Upper lobe of right lung (tissue), 1 donor: ENCODE measurements around the gene KRT74. TPM values are rescaled to one million over a fixed set of nuclear protein-coding genes. Genes with fewer than 3 reads are reported as not detected.
A peak's percentile ranks its signal among the peaks of the same experiment; 100 is the strongest.

Source experiments
- ATAC-seq: fragments of 200-7000 bp; cut with Tn5 transposase; one replicate; pipeline ENCODE4 v1.9.1; 2020; ENCODE audit warnings: mild to moderate bottlenecking, moderate library complexity
- DNase-seq: peaks from one replicate; pipeline ENCODE4 v3.0.0-alpha.2; 2020
- H3K27ac ChIP-seq: fragments of 200-600 bp; one replicate; pipeline ENCODE4 v1.8.0; 2022
- H3K27me3 ChIP-seq: fragments of 200-600 bp; one replicate; pipeline ENCODE4 v1.8.0; 2022; ENCODE audit warnings: mild to moderate bottlenecking
- H3K36me3 ChIP-seq: fragments of 200-600 bp; one replicate; pipeline ENCODE4 v1.8.0; 2022
- H3K4me1 ChIP-seq: fragments of 200-600 bp; one replicate; pipeline ENCODE4 v1.8.0; 2022
- H3K4me3 ChIP-seq: fragments of 200-600 bp; one replicate; pipeline ENCODE4 v1.8.0; 2022; ENCODE audit warnings: mild to moderate bottlenecking
- H3K9me3 ChIP-seq: fragments of 200-600 bp; one replicate; pipeline ENCODE4 v1.8.0; 2022
- intact Hi-C: fragments of 100-400 bp; cut with DNase I; formaldehyde crosslinking; loops from one replicate; pipeline ENCODE4 v1.11.0; 2022
- total RNA-seq: library from RNA; stranded (reverse); fragmentation: NEBNext Ultra II Directional; extraction: Animal tissue kit (Norgen Biotek cat#: 25700); gene quantifications from one replicate; pipeline ENCODE4 v1.2.1, GENCODE V29; 2021
- TF ChIP-seq, protein P1 (sequence below): fragments of 200-600 bp; IDR thresholded peaks from one replicate; pipeline ENCODE4 v1.8.0; 2022; ENCODE audit warnings: antibody characterized with exemption
- donor health status: DM: no; HTN: yes; CAD: no; lungs with severe emphysema.

The KRT74 gene
- total RNA-seq, 1 donor from 2014 or later = not detected

DNA sequence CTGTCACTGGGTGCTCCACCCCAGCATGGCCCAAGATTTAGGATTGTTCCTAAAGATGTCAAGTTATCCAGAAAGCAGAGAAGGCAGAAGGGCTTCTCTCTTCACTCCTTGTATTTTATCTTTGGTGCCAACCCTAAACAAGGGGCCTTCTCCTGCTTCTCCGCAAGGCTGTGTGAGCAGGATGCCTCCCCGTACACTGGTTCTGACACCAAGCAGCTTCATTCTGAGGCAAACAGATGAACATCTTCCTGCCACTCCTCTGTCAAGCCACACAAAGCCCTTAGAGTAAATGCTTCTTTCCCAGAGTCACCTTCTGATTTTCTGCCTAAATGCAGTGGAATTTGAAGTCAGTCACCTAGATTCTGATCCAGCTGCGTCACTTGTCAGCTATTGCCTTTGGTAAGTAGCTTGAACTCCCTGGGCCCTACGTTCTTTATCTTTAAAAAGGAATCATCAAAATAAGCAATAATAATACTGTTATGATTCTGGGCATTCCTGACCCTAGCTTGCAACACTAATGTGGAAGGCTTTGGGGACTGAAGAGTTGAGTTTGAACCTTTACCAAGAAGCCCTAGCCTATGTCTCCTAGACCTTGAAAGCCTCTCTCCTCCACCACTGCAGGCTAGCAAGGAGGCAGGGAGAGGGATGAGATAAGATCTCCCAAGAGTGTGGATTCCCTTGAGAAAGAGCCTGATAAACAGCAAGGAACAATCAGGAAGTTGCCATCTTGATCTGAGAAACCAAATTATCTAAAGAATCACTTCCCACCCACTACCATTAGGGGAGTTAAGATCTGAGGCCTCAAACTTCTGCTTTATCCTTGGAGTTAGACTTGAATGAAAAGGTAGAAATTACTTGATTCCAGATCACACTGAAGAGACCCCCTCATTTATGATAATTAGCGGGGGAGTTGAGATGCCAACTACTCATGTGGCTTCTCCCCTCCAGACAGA, 39.1 kb upstream of the KRT74 start:
- DNase-seq = no peak
- Histone ChIP-seq H3K36me3 (no peaks in the 10 kb centered on the region), H3K4me1 (no peaks in the 10 kb centered on the region), H3K27me3 (peaks cover 17% of the 10 kb centered on the region), H3K4me3 (no peak overlapping the region), H3K9me3 (no peaks in the 10 kb centered on the region), H3K27ac (no peak overlapping the region)
- ATAC-seq = no peak
- intact Hi-C loops = no loop called here
- TF ChIP-seq, protein P1, sequence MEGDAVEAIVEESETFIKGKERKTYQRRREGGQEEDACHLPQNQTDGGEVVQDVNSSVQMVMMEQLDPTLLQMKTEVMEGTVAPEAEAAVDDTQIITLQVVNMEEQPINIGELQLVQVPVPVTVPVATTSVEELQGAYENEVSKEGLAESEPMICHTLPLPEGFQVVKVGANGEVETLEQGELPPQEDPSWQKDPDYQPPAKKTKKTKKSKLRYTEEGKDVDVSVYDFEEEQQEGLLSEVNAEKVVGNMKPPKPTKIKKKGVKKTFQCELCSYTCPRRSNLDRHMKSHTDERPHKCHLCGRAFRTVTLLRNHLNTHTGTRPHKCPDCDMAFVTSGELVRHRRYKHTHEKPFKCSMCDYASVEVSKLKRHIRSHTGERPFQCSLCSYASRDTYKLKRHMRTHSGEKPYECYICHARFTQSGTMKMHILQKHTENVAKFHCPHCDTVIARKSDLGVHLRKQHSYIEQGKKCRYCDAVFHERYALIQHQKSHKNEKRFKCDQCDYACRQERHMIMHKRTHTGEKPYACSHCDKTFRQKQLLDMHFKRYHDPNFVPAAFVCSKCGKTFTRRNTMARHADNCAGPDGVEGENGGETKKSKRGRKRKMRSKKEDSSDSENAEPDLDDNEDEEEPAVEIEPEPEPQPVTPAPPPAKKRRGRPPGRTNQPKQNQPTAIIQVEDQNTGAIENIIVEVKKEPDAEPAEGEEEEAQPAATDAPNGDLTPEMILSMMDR = no peak

DNA sequence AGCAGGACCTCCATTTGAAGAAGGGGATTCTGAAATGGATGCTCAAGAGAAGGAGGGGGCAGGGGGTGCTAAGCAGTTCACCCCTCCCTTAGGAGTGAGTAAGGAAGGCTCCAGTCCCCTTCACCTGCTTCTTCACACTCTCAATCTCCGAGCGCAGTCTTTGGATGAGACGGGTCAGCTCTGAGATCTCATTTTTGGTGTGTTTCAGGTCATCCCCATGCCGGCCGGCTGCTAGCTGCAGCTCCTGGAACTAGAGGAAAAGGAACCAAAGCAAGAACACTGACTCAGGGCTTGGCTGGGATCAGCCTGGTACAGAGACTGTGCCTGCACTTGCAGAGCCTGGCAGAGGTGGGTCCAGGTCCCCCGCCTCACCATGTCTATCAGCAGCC, 37.4 kb upstream of the KRT74 start:
- H3K4me1 ChIP-seq = no peaks in the 10 kb centered on the region

DNA sequence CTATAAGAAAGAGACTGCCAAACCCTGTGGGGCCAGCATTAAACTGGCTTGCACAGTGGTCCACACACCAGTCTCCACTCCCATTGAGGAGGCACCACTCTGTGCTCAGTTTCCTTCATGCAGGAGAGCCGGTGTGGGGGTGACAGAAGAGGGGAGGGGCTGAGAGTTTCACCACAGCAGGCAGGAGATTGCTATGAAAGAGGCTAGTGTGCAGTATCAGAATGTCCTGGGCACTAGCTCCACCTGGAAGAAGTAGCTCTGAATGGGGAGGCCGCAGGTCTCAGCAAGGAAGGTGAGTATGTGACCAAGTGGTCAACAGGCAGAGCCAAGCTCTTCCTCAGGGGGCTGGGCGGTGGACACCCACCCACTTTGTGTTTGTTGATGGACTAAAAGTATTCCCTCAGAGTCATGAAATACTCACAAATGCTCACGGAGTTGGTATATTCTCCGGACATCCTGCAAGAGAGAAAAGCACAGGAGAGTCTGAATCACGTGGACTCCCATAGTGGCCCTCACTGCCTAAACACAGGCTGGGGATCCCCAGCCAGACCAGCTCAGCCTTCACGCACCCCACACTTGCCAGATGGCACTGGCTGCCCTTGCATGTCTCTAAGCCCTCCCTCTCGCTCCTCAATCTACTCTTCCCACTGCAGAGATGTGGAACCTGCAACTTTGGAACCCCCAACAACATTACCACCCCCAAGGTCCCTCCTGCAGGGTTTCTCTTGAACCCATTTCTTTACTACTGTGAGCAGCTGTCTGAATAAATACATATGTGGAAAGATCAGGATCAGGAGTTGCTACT, 35.4 kb upstream of the KRT74 start:
- intact Hi-C loops = no loop called here
- Histone ChIP-seq H3K9me3 (no peaks in the 10 kb centered on the region), H3K36me3 (no peaks in the 10 kb centered on the region), H3K27me3 (peaks cover 17% of the 10 kb centered on the region), H3K27ac (no peak overlapping the region), H3K4me3 (no peak overlapping the region), H3K4me1 (no peaks in the 10 kb centered on the region)
- TF ChIP-seq, protein P1 = no peak
- ATAC-seq (no peak), DNase-seq (peak; percentile 40)

More for the DNA sequence above, 37.4 kb upstream of the KRT74 start:
- ATAC-seq (no peak), DNase-seq (peak; percentile 21)
- H3K27ac ChIP-seq = no peak overlapping the region
- H3K4me3 ChIP-seq = no peak overlapping the region
- peaks cover 17% of the 10 kb centered on the region for H3K27me3 ChIP-seq
- H3K9me3 ChIP-seq = no peaks in the 10 kb centered on the region
- intact Hi-C loops = no loop called here
- TF ChIP-seq, protein P1 = no peak
- no peaks in the 10 kb centered on the region for H3K36me3 ChIP-seq

DNA sequence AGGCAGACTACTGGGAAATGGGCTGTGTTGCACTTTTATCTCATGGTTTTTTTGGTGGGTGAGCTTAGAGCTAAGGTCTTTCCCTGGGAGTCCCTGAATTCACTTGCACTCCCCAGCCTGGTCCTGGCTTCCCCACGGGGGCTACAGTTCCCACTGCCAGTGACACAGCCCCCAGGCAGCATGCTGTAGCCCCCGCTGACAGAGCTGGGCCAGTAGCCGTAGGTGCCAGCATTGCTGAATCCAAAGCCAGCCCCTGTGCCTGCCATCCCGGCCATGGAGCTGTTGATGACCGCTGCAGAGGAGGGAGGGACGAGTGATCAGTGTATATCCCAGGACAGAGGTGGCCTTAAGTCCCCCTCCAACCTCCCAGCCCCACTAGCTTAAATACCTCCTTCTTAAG, 34.5 kb upstream of the KRT74 start:
- peak; percentile 55 for DNase-seq
- TF ChIP-seq, protein P1 = no peak

DNA sequence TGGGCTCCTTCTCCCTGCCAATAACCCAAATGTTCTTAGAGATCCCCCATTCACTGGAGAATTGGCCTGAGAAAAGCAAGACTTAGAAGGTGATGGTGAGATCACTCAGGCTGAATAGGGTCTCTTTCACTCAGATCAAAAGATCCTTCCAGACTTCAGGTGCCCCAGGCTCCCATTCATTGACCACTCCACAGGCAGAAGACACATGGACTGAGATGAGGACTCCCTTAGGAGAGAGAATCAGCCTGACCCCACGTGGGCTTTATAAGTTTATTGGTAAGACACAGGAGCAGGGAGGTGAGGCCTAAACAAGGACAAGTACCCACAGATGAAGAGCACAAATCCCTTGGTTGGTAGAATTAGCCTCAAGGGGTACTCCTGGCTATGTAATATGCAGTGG, 33.7 kb upstream of the KRT74 start:
- intact Hi-C loops = no loop called here
- Histone ChIP-seq H3K27ac (no peak overlapping the region), H3K4me1 (no peaks in the 10 kb centered on the region), H3K27me3 (peaks cover 23% of the 10 kb centered on the region), H3K9me3 (no peaks in the 10 kb centered on the region), H3K4me3 (no peak overlapping the region), H3K36me3 (no peaks in the 10 kb centered on the region)
- ATAC-seq = no peak
- TF ChIP-seq, protein P1 = no peak
- DNase-seq = no peak

More for the DNA sequence above, 34.5 kb upstream of the KRT74 start:
- Histone ChIP-seq H3K9me3 (no peaks in the 10 kb centered on the region), H3K27ac (no peak overlapping the region), H3K36me3 (no peaks in the 10 kb centered on the region), H3K4me3 (no peak overlapping the region), H3K4me1 (no peaks in the 10 kb centered on the region), H3K27me3 (peaks cover 17% of the 10 kb centered on the region)
- intact Hi-C loops = no loop called here
- ATAC-seq = no peak
